C4-2B (cell line): ENCODE data around the gene FOXA1.

Experiments
- ZFX ChIP-seq: fragments of 450-650 bp; IDR thresholded peaks from 2 replicates; pipeline ENCODE4 v1.6.1; 2017
- TF ChIP-seq, protein P1 (sequence below): fragments of 450-650 bp; conservative IDR thresholded peaks from 2 replicates; pipeline ENCODE4 v1.5.1; 2017; ENCODE audit warnings: mild to moderate bottlenecking

DNA sequence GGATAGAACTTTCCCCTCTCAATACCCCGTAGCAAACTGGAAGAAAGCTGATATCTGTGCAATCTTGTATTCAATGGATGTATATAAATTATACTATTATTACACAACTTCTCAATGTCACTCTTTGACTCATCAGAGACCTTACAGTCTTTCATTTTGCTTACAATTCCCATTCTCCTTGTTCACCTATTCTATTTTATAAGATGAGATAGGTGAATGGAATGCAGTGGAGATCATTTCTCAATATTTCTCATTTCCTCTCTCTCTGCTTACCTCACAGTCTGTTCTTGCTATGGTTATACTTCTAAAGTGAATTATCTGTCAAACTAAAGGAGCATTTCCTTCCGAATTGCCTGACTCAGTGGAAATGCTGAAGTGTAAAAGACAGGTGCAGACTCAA is 14.9 kb downstream of the FOXA1 start:
- TF ChIP-seq, protein P1, sequence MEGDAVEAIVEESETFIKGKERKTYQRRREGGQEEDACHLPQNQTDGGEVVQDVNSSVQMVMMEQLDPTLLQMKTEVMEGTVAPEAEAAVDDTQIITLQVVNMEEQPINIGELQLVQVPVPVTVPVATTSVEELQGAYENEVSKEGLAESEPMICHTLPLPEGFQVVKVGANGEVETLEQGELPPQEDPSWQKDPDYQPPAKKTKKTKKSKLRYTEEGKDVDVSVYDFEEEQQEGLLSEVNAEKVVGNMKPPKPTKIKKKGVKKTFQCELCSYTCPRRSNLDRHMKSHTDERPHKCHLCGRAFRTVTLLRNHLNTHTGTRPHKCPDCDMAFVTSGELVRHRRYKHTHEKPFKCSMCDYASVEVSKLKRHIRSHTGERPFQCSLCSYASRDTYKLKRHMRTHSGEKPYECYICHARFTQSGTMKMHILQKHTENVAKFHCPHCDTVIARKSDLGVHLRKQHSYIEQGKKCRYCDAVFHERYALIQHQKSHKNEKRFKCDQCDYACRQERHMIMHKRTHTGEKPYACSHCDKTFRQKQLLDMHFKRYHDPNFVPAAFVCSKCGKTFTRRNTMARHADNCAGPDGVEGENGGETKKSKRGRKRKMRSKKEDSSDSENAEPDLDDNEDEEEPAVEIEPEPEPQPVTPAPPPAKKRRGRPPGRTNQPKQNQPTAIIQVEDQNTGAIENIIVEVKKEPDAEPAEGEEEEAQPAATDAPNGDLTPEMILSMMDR, result no peak
- no peak for TF ChIP-seq ZFX
